H9 (cell line): ENCODE results near the gene PLPPR5. TPM values are rescaled to one million over a fixed set of nuclear protein-coding genes. Genes with fewer than 3 reads are reported as not detected.

Experiments
- DNase-seq: peaks from one replicate; pipeline ENCODE4 v3.0.0-alpha.2; 2017
- H2AFZ ChIP-seq: one replicate; pipeline ENCODE4 v1.6.1; 2013; ENCODE audit warnings: mild to moderate bottlenecking, low read length, control low read depth, moderate library complexity
- H2AK5ac ChIP-seq: 2 replicates; pipeline ENCODE4 v1.6.1; 2013; ENCODE audit warnings: low read length, control low read depth, mixed read lengths; ENCODE audit not compliant: insufficient read length
- H2BK120ac ChIP-seq: one replicate; pipeline ENCODE4 v1.6.1; 2013; ENCODE audit warnings: low read depth, mild to moderate bottlenecking, low read length, control low read depth, inconsistent platforms; ENCODE audit not compliant: poor library complexity, severe bottlenecking
- H2BK12ac ChIP-seq: 2 replicates; pipeline ENCODE4 v1.6.1; 2013; ENCODE audit warnings: low read length, control low read depth, mixed read lengths, low read depth; ENCODE audit not compliant: insufficient read length
- H2BK15ac ChIP-seq: 2 replicates; pipeline ENCODE4 v1.6.1; 2013; ENCODE audit warnings: low read depth, low read length, control low read depth
- H2BK20ac ChIP-seq: one replicate; pipeline ENCODE4 v1.6.1; 2013; ENCODE audit warnings: low read depth, mild to moderate bottlenecking, low read length, control low read depth, inconsistent platforms; ENCODE audit not compliant: poor library complexity, severe bottlenecking
- H2BK5ac ChIP-seq: 2 replicates; pipeline ENCODE4 v1.6.1; 2013; ENCODE audit warnings: low read length, control low read depth, mixed read lengths; ENCODE audit not compliant: insufficient read length
- H3K14ac ChIP-seq: 2 replicates; pipeline ENCODE4 v1.6.1; 2013; ENCODE audit warnings: low read length, control low read depth; ENCODE audit not compliant: insufficient read depth
- H3K18ac ChIP-seq: 2 replicates; pipeline ENCODE4 v1.6.1; 2013; ENCODE audit warnings: low read depth, mild to moderate bottlenecking, mixed read lengths, low read length, control low read depth; ENCODE audit not compliant: insufficient read length
- H3K23ac ChIP-seq: 2 replicates; pipeline ENCODE4 v1.6.1; 2013; ENCODE audit warnings: low read length, control low read depth, mixed read lengths, low read depth; ENCODE audit not compliant: insufficient read length
- H3K23me2 ChIP-seq: 2 replicates; pipeline ENCODE4 v1.6.1; 2013; ENCODE audit warnings: low read depth, mild to moderate bottlenecking, mixed read lengths, low read length, control low read depth; ENCODE audit not compliant: insufficient read length, poor library complexity, severe bottlenecking
- H3K27ac ChIP-seq: 2 replicates; pipeline ENCODE4 v1.5.1; 2013; ENCODE audit warnings: low read length, control low read depth, mixed read lengths, low read depth; ENCODE audit not compliant: insufficient read length
- H3K27me3 ChIP-seq: 2 replicates; pipeline ENCODE4 v1.6.1; 2013; ENCODE audit warnings: low read length, control low read depth, inconsistent platforms; ENCODE audit not compliant: insufficient read depth
- H3K4ac ChIP-seq: 2 replicates; pipeline ENCODE4 v1.6.1; 2013; ENCODE audit warnings: low read depth, mild to moderate bottlenecking, control low read depth, inconsistent platforms, low read length, moderate library complexity
- H3K4me1 ChIP-seq: 2 replicates; pipeline ENCODE4 v1.6.1; 2013; ENCODE audit warnings: low read length, control low read depth, inconsistent platforms; ENCODE audit not compliant: insufficient read depth
- H3K4me2 ChIP-seq: 2 replicates; pipeline ENCODE4 v1.6.1; 2013; ENCODE audit warnings: low read length, control low read depth, mixed read lengths; ENCODE audit not compliant: insufficient read length, insufficient read depth
- H3K56ac ChIP-seq: 2 replicates; pipeline ENCODE4 v1.6.1; 2013; ENCODE audit warnings: low read depth, mild to moderate bottlenecking, mixed read lengths, low read length, control low read depth; ENCODE audit not compliant: insufficient read length
- H3K79me1 ChIP-seq: 2 replicates; pipeline ENCODE4 v1.6.1; 2013; ENCODE audit warnings: low read depth, mild to moderate bottlenecking, moderate library complexity, low read length, control low read depth, inconsistent platforms; ENCODE audit not compliant: insufficient read depth, poor library complexity, severe bottlenecking
- H3K79me2 ChIP-seq: 2 replicates; pipeline ENCODE4 v1.6.1; 2013; ENCODE audit warnings: low read length, control low read depth, inconsistent platforms; ENCODE audit not compliant: insufficient read depth
- H3K9ac ChIP-seq: 2 replicates; pipeline ENCODE4 v1.6.1; 2013; ENCODE audit warnings: low read length, control low read depth, mixed read lengths; ENCODE audit not compliant: insufficient read length; ENCODE audit errors: extremely low read depth
- H3K9me3 ChIP-seq: one replicate; pipeline ENCODE4 v1.6.1; 2013; ENCODE audit warnings: low read depth, low read length, inconsistent platforms; ENCODE audit not compliant: control insufficient read depth
- H3T11ph ChIP-seq: one replicate; pipeline ENCODE4 v1.6.1; 2013; ENCODE audit warnings: mild to moderate bottlenecking, low read length, control low read depth, inconsistent platforms
- H4K20me1 ChIP-seq: one replicate; pipeline ENCODE4 v1.6.1; 2013; ENCODE audit not compliant: control insufficient read depth, insufficient read length, insufficient read depth
- H4K5ac ChIP-seq: 2 replicates; pipeline ENCODE4 v1.6.1; 2013; ENCODE audit warnings: low read depth, mild to moderate bottlenecking, mixed read lengths, low read length, control low read depth; ENCODE audit not compliant: insufficient read length
- H4K8ac ChIP-seq: replicated peaks from 2 replicates; pipeline ENCODE4 v1.6.1; 2013; ENCODE audit warnings: low read length, control low read depth, mixed read lengths, low read depth; ENCODE audit not compliant: insufficient read length
- H4K91ac ChIP-seq: 2 replicates; pipeline ENCODE4 v1.6.1; 2013; ENCODE audit warnings: low read depth, mild to moderate bottlenecking, moderate library complexity, mixed read lengths, low read length, control low read depth; ENCODE audit not compliant: insufficient read length
- H3K27ac Mint-ChIP-seq, 3 experiments: 2 replicates in 2 of 3; 3 replicates in 1 of 3; pipeline ENCODE4 v1.8.0; 2020 to 2021; ENCODE audit warnings: mixed read lengths in 3 of 3, mild to moderate bottlenecking in 1 of 3, moderate library complexity in 1 of 3
- H3K27me3 Mint-ChIP-seq: 2 replicates; pipeline ENCODE4 v1.8.0; 2021; ENCODE audit warnings: low read depth, mild to moderate bottlenecking, moderate library complexity, mixed read lengths
- H3K36me3 Mint-ChIP-seq, 3 experiments: 2 replicates in 2 of 3; 3 replicates in 1 of 3; pipeline ENCODE4 v1.8.0; 2020 to 2021; ENCODE audit warnings: low read depth in 3 of 3, mixed read lengths in 3 of 3; ENCODE audit not compliant: insufficient read depth in 1 of 3
- H3K4me1 Mint-ChIP-seq, 2 experiments: 2 replicates each; pipeline ENCODE4 v1.8.0; 2020; ENCODE audit warnings: mixed read lengths in 2 of 2
- H3K4me3 Mint-ChIP-seq, 2 experiments: 2 replicates in 1 of 2; 3 replicates in 1 of 2; pipeline ENCODE4 v1.8.0; 2020 to 2021; ENCODE audit warnings: mild to moderate bottlenecking in 2 of 2, mixed read lengths in 2 of 2, moderate library complexity in 1 of 2
- H3K9me3 Mint-ChIP-seq, 2 experiments: 2 replicates in 1 of 2; 3 replicates in 1 of 2; pipeline ENCODE4 v1.8.0; 2020; ENCODE audit warnings: mild to moderate bottlenecking in 2 of 2, mixed read lengths in 2 of 2, moderate library complexity in 1 of 2
- WGBS: extraction: QIAGEN DNeasy Blood & Tissue Kit; methylation state at CpG from one replicate; pipeline ENCODE4 v1.1.7; 2013; ENCODE audit warnings: missing lambda C conversion rate, low lambda C conversion rate, mixed read lengths; ENCODE audit not compliant: insufficient read length; ENCODE audit errors: extremely low coverage; 5-methylcytosine and 5-hydroxymethylcytosine counted together
- total RNA-seq: library from RNA; stranded (reverse); gene quantifications from 2 replicates; pipeline ENCODE4 v1.2.1, GENCODE V29; 2021
- TF ChIP-seq, protein P1 (sequence below): fragments of 200-600 bp; sonication (generic); conservative IDR thresholded peaks from 3 replicates; pipeline ENCODE4 v1.8.0; 2021; ENCODE audit warnings: antibody characterized with exemption, mild to moderate bottlenecking

Gene PLPPR5
- total RNA-seq, 1 experiment from 2014 or later, result 1.4 TPM

DNA sequence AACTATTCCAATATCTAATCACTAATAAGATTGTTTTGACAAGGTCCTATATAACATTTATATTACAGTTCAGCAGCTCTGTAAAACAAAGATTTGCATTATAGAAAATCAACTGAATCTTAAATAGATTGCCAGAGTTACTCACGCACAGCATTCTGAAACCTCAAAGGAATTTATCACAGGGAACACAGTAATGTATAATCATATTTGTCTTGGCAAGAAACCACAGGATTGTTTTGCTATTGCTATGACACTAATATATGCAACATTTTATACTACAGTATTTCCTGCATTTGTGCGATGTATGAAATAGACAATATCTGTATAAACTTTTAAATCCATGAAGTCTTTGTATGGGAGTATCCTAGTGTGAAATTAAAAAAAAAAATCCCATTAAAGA, 101.4 kb downstream of the PLPPR5 start:
- Histone ChIP-seq H2AK5ac (no peak overlapping the region), H4K5ac (no peak overlapping the region), H2BK5ac (no peak overlapping the region), H3K23ac (no peak overlapping the region), H3K9ac (no peak overlapping the region), H4K20me1 (no peaks in the 10 kb centered on the region), H3K4ac (no peak overlapping the region), H3K23me2 (no peaks in the 10 kb centered on the region), H3K9me3 (no peaks in the 10 kb centered on the region), H3T11ph (no peak overlapping the region), H2AFZ (no peak overlapping the region), H3K27me3 (no peaks in the 10 kb centered on the region), H2BK12ac (no peak overlapping the region), H4K8ac (no peak overlapping the region), H3K27ac (no peak overlapping the region), H3K4me1 (no peaks in the 10 kb centered on the region), H3K18ac (no peak overlapping the region), H3K79me1 (no peaks in the 10 kb centered on the region), H3K79me2 (no peaks in the 10 kb centered on the region), H2BK15ac (no peak overlapping the region), H2BK20ac (no peak overlapping the region), H2BK120ac (no peak overlapping the region), H3K56ac (no peak overlapping the region), H3K4me2 (no peak overlapping the region), H3K14ac (no peak overlapping the region), H4K91ac (no peak overlapping the region)
- H3K4me3 Mint-ChIP-seq, result no peak overlapping the region
- DNase-seq, result no peak
- H3K27me3 Mint-ChIP-seq, result no peaks in the 10 kb centered on the region
- H3K36me3 Mint-ChIP-seq, result no peaks in the 10 kb centered on the region
- no peak overlapping the region for H3K27ac Mint-ChIP-seq
- no peaks in the 10 kb centered on the region for H3K9me3 Mint-ChIP-seq
- TF ChIP-seq, protein P1, sequence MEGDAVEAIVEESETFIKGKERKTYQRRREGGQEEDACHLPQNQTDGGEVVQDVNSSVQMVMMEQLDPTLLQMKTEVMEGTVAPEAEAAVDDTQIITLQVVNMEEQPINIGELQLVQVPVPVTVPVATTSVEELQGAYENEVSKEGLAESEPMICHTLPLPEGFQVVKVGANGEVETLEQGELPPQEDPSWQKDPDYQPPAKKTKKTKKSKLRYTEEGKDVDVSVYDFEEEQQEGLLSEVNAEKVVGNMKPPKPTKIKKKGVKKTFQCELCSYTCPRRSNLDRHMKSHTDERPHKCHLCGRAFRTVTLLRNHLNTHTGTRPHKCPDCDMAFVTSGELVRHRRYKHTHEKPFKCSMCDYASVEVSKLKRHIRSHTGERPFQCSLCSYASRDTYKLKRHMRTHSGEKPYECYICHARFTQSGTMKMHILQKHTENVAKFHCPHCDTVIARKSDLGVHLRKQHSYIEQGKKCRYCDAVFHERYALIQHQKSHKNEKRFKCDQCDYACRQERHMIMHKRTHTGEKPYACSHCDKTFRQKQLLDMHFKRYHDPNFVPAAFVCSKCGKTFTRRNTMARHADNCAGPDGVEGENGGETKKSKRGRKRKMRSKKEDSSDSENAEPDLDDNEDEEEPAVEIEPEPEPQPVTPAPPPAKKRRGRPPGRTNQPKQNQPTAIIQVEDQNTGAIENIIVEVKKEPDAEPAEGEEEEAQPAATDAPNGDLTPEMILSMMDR, result no peak
- WGBS, result no CpG with 5 or more reads among the region's 2 CpGs
- H3K4me1 Mint-ChIP-seq, result no peaks in the 10 kb centered on the region
